ENCODE measurements around the gene ILF3. TPM values are rescaled to one million over a fixed set of nuclear protein-coding genes. Genes with fewer than 3 reads are reported as not detected.

ILF3 gene
- total RNA-seq, 1 experiment from 2014 or later, result 326 TPM

- Histone ChIP-seq H3K4me3 (no peak overlapping the region), H4K20me1 (ENCODE audit: insufficient read depth) (no peaks in the 10 kb centered on the region), H3K4me2 (no peak overlapping the region), H3K9me3 (ENCODE audit: insufficient read depth, low read depth) (no peaks in the 10 kb centered on the region), H3K27ac (no peak overlapping the region), H2AFZ (no peak overlapping the region), H3K27me3 (ENCODE audit: insufficient read depth, low read depth) (no peaks in the 10 kb centered on the region), H3K9me2 (ENCODE audit: insufficient read depth) (no peaks in the 10 kb centered on the region), H3K79me2 (ENCODE audit: low read depth) (no peaks in the 10 kb centered on the region), H3F3A (ENCODE audit: insufficient read depth, low read depth) (peaks cover 49% of the 10 kb centered on the region), H3K4me1 (replicated peaks; ENCODE audit: insufficient read depth) (no peaks in the 10 kb centered on the region), H3K36me3 (ENCODE audit: low read depth) (peaks cover 9% of the 10 kb centered on the region; the same call in 1 of the 2 replicates)
- no peak for DNase-seq
- intact Hi-C loops (cut with micrococcal nuclease; ENCODE audit: unreplicated experiment), result no loop called here
- ChIA-PET CTCF (no interaction called here), POLR2A (ENCODE audit: unreplicated experiment) (interaction anchor here (0.7 kb wide), 1 partner anchor 59 kb away, joined by 3 read pairs; no protein-coding TSS in a partner anchor)
- BruUV-seq (replicated peaks), result no TSS peak
- TF ChIP-seq CTCF (conservative IDR thresholded peaks at IDR 0.05) (no peak), EZH2 (IDR thresholded peaks at IDR 0.05; ENCODE audit: low read depth) (no peak)
Measured at GRCh38 chr19:10640361-10640760, 13.8 kb upstream of the ILF3 start.

GRCh38 chr19:10641248-10641647 lies 12.9 kb upstream of the ILF3 start:
- Histone ChIP-seq H3K79me2 (ENCODE audit: low read depth) (no peaks in the 10 kb centered on the region), H3K27ac (no peak overlapping the region), H3K27me3 (ENCODE audit: insufficient read depth, low read depth) (no peaks in the 10 kb centered on the region), H3K36me3 (ENCODE audit: low read depth) (peaks cover 9% of the 10 kb centered on the region; the same call in 1 of the 2 replicates), H3F3A (ENCODE audit: insufficient read depth, low read depth) (peaks cover 49% of the 10 kb centered on the region), H3K9me3 (ENCODE audit: insufficient read depth, low read depth) (no peaks in the 10 kb centered on the region), H4K20me1 (ENCODE audit: insufficient read depth) (no peaks in the 10 kb centered on the region), H3K4me1 (replicated peaks; ENCODE audit: insufficient read depth) (no peaks in the 10 kb centered on the region), H2AFZ (no peak overlapping the region), H3K9me2 (ENCODE audit: insufficient read depth) (no peaks in the 10 kb centered on the region), H3K4me2 (no peak overlapping the region), H3K4me3 (no peak overlapping the region)
- intact Hi-C loops (cut with micrococcal nuclease; ENCODE audit: unreplicated experiment), result no loop called here
- TF ChIP-seq EZH2 (IDR thresholded peaks at IDR 0.05; ENCODE audit: low read depth) (no peak), CTCF (conservative IDR thresholded peaks at IDR 0.05) (no peak)
- CTCF ChIA-PET, result no interaction called here
- no TSS peak for BruUV-seq (replicated peaks)
- POLR2A ChIA-PET (ENCODE audit: unreplicated experiment), result interaction anchor here (0.7 kb wide), 1 partner anchor 60 kb away, joined by 3 read pairs; no protein-coding TSS in a partner anchor
- no peak for DNase-seq

- Histone ChIP-seq H2AFZ (no peak overlapping the region), H3K9me2 (ENCODE audit: insufficient read depth) (no peaks in the 10 kb centered on the region), H3K4me2 (no peak overlapping the region), H3K27me3 (ENCODE audit: insufficient read depth, low read depth) (no peaks in the 10 kb centered on the region), H3K4me1 (replicated peaks; ENCODE audit: insufficient read depth) (no peaks in the 10 kb centered on the region), H3F3A (ENCODE audit: insufficient read depth, low read depth) (peaks cover 43% of the 10 kb centered on the region), H3K9me3 (ENCODE audit: insufficient read depth, low read depth) (no peaks in the 10 kb centered on the region), H3K36me3 (ENCODE audit: low read depth) (peaks cover 6% of the 10 kb centered on the region; the same call in 1 of the 2 replicates), H4K20me1 (ENCODE audit: insufficient read depth) (no peaks in the 10 kb centered on the region), H3K4me3 (no peak overlapping the region), H3K27ac (no peak overlapping the region), H3K79me2 (ENCODE audit: low read depth) (no peaks in the 10 kb centered on the region)
- POLR2A ChIA-PET (ENCODE audit: unreplicated experiment), result no interaction called here
- intact Hi-C loops (cut with micrococcal nuclease; ENCODE audit: unreplicated experiment), result no loop called here
- DNase-seq, result no peak
- no TSS peak for BruUV-seq (replicated peaks)
- TF ChIP-seq CTCF (conservative IDR thresholded peaks at IDR 0.05) (no peak), EZH2 (IDR thresholded peaks at IDR 0.05; ENCODE audit: low read depth) (no peak)
- CTCF ChIA-PET, result interaction anchor here (0.7 kb wide), 1 partner anchor 61 kb away, joined by 4 read pairs; no protein-coding TSS in a partner anchor
Measured at GRCh38 chr19:10642473-10643171, 11.5 kb upstream of the ILF3 start.

Measured in PC-9 (cell line).